ENCODE results near the gene TRABD2B. TPM values are rescaled to one million over a fixed set of nuclear protein-coding genes. Genes with fewer than 3 reads are reported as not detected.

Gene TRABD2B
- total RNA-seq, 1 experiment from 2014 or later, result 0.36 TPM

- Mint-ChIP-seq H3K36me3 (ENCODE audit: insufficient read depth, unreplicated experiment) (no peaks in the 10 kb centered on the region), H3K27me3 (ENCODE audit: insufficient read depth, unreplicated experiment) (peaks cover 3% of the 10 kb centered on the region), H3K27ac (ENCODE audit: unreplicated experiment) (no peak overlapping the region), H3K9me3 (ENCODE audit: unreplicated experiment) (no peaks in the 10 kb centered on the region), H3K4me1 (ENCODE audit: low read depth, unreplicated experiment) (peaks cover 6% of the 10 kb centered on the region), H3K4me3 (ENCODE audit: unreplicated experiment) (no peak overlapping the region)
- Histone ChIP-seq H3K4me3 (ENCODE audit: low read depth, low read length) (no peak overlapping the region), H3K36me3 (ENCODE audit: control insufficient read depth, insufficient read depth, low read length) (no peaks in the 10 kb centered on the region), H3K9me3 (no peaks in the 10 kb centered on the region), H3K27me3 (replicated peaks; ENCODE audit: control insufficient read depth, insufficient read depth, low read length) (no peaks in the 10 kb centered on the region), H3K4me1 (peaks cover 4% of the 10 kb centered on the region; the same call in 1 of the 2 replicates)
- ChIA-PET CTCF (interaction anchor here (1.0 kb wide), 1 partner anchor 9 kb away, joined by 3 read pairs; the partner anchor contains the start of gene TRABD2B), POLR2A (no interaction called here)
- no TSS peak for BruUV-seq (replicated peaks)
- no peak for DNase-seq
- intact Hi-C loops (cut with micrococcal nuclease; ENCODE audit: unreplicated experiment), result no loop called here
- TF ChIP-seq, protein P1, sequence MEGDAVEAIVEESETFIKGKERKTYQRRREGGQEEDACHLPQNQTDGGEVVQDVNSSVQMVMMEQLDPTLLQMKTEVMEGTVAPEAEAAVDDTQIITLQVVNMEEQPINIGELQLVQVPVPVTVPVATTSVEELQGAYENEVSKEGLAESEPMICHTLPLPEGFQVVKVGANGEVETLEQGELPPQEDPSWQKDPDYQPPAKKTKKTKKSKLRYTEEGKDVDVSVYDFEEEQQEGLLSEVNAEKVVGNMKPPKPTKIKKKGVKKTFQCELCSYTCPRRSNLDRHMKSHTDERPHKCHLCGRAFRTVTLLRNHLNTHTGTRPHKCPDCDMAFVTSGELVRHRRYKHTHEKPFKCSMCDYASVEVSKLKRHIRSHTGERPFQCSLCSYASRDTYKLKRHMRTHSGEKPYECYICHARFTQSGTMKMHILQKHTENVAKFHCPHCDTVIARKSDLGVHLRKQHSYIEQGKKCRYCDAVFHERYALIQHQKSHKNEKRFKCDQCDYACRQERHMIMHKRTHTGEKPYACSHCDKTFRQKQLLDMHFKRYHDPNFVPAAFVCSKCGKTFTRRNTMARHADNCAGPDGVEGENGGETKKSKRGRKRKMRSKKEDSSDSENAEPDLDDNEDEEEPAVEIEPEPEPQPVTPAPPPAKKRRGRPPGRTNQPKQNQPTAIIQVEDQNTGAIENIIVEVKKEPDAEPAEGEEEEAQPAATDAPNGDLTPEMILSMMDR (IDR thresholded peaks at IDR 0.05; ENCODE audit: insufficient read depth in 1 of 2, low read depth in 1 of 2, low read length in 1 of 2, severe bottlenecking in 1 of 2, unreplicated experiment in 1 of 2), result no peak
Observed at GRCh38 chr1:48006264-48006663, 9.1 kb upstream of the TRABD2B start.

DNA sequence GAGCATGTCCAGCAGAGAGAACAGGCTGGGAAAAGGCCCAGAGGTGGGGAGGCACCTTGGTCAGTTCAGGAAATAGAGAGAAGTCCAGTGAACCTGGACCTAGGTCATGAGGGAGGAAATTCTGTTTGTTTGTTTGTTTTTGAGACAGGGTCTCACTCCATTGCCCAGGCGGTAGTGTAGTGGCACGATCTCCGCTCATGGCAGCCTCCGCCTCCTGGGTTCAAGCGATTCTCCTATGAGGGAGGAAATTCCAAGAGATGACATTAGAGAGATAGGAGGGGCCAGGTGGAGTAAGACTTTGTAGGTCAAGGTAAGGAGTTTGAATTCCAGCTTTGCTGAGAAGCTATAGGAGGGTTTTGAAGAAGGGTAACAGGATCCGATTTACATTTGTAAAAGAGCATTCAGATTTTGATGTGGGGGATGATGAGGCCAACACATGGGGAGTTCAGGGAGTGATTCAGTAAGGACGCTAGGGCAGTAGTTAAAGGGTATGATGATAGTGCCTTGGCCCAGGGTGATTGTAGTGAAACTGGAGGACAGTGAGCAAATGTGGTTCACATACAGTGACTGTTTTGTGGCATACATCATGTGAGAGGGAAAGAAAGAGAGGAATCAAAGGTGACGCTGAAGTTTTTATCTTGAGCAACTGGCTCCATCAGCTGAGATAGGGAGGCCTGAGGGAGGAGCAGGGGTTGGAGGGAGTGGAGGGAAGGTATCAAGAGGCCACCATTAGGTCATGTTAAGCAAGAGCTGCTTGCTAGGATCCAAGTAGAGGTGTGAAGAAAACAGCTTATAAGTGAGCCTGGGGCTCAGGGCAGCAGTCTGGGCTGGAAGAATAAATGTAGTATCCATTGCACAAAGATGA is 8.3 kb upstream of the TRABD2B start:
- Histone ChIP-seq H3K27me3 (replicated peaks; ENCODE audit: control insufficient read depth, insufficient read depth, low read length) (no peaks in the 10 kb centered on the region), H3K4me1 (peaks cover 4% of the 10 kb centered on the region; the same call in 1 of the 2 replicates), H3K4me3 (ENCODE audit: low read depth, low read length) (no peak overlapping the region), H3K9me3 (no peaks in the 10 kb centered on the region), H3K36me3 (ENCODE audit: control insufficient read depth, insufficient read depth, low read length) (no peaks in the 10 kb centered on the region)
- no TSS peak for BruUV-seq (replicated peaks)
- H3K4me3 Mint-ChIP-seq (ENCODE audit: unreplicated experiment), result no peak overlapping the region
- TF ChIP-seq, protein P1 (IDR thresholded peaks at IDR 0.05; ENCODE audit: insufficient read depth in 1 of 2, low read depth in 1 of 2, low read length in 1 of 2, severe bottlenecking in 1 of 2, unreplicated experiment in 1 of 2), result no peak
- intact Hi-C loops (cut with micrococcal nuclease; ENCODE audit: unreplicated experiment), result no loop called here
- H3K9me3 Mint-ChIP-seq (ENCODE audit: unreplicated experiment), result no peaks in the 10 kb centered on the region
- H3K27me3 Mint-ChIP-seq (ENCODE audit: insufficient read depth, unreplicated experiment), result no peaks in the 10 kb centered on the region
- H3K4me1 Mint-ChIP-seq (ENCODE audit: low read depth, unreplicated experiment), result peaks cover 6% of the 10 kb centered on the region
- DNase-seq, result no peak
- H3K27ac Mint-ChIP-seq (ENCODE audit: unreplicated experiment), result no peak overlapping the region
- CTCF ChIA-PET, result interaction anchor here (1.0 kb wide), 1 partner anchor 8 kb away, joined by 3 read pairs; the partner anchor contains the start of gene TRABD2B
- POLR2A ChIA-PET, result no interaction called here
- H3K36me3 Mint-ChIP-seq (ENCODE audit: insufficient read depth, unreplicated experiment), result no peaks in the 10 kb centered on the region

- intact Hi-C loops (cut with micrococcal nuclease; ENCODE audit: unreplicated experiment), result no loop called here
- Mint-ChIP-seq H3K27me3 (ENCODE audit: insufficient read depth, unreplicated experiment) (peaks cover 3% of the 10 kb centered on the region), H3K4me3 (ENCODE audit: unreplicated experiment) (no peak overlapping the region), H3K4me1 (ENCODE audit: low read depth, unreplicated experiment) (peaks cover 6% of the 10 kb centered on the region), H3K27ac (ENCODE audit: unreplicated experiment) (no peak overlapping the region), H3K36me3 (ENCODE audit: insufficient read depth, unreplicated experiment) (no peaks in the 10 kb centered on the region), H3K9me3 (ENCODE audit: unreplicated experiment) (no peaks in the 10 kb centered on the region)
- H3K4me1 ChIP-seq, result peaks cover 4% of the 10 kb centered on the region; the same call in 1 of the 2 replicates
- ChIA-PET POLR2A (no interaction called here), CTCF (interaction anchor here (1.9 kb wide), 1 partner anchor 58 kb away, joined by 6 read pairs; no protein-coding TSS in a partner anchor)
- no peak overlapping the region for H3K4me3 ChIP-seq (ENCODE audit: low read depth, low read length)
- BruUV-seq (replicated peaks), result no TSS peak
- no peaks in the 10 kb centered on the region for H3K9me3 ChIP-seq
- no peak for DNase-seq
- TF ChIP-seq, protein P1 (IDR thresholded peaks at IDR 0.05; ENCODE audit: insufficient read depth in 1 of 2, low read depth in 1 of 2, low read length in 1 of 2, severe bottlenecking in 1 of 2, unreplicated experiment in 1 of 2), result no peak
- H3K27me3 ChIP-seq (replicated peaks; ENCODE audit: control insufficient read depth, insufficient read depth, low read length), result no peaks in the 10 kb centered on the region
- no peaks in the 10 kb centered on the region for H3K36me3 ChIP-seq (ENCODE audit: control insufficient read depth, insufficient read depth, low read length)
Observed at GRCh38 chr1:48003741-48004531, 6.8 kb upstream of the TRABD2B start.
